Endometrial microvascular endothelial cells (primary cell): ENCODE results near the gene SNED1. TPM values are rescaled to one million over a fixed set of nuclear protein-coding genes. Genes with fewer than 3 reads are reported as not detected.

Experiments used
- in situ Hi-C: cut with HindIII; loops from 2 replicates; pipeline ENCODE4 v1.10.0; 2017; ENCODE audit warnings: low sequenced_read_pairs, low pct_unique_long_range_greater_than_20kb; ENCODE audit errors: inconsistent ontology term
- total RNA-seq: library from RNA; depleted of rRNA; stranded (reverse); fragments of >200 nt; gene quantifications from one replicate; pipeline ENCODE4 v1.2.3, GENCODE V29; 2015; ENCODE audit errors: inconsistent ontology term

The SNED1 gene
- 15.0 TPM for total RNA-seq

GRCh38 chr2:240997856-240998705 is at the start of gene SNED1:
Gene SNED1 (plus strand): TSS chr2:240998618. CDS start chr2:240998838, 220 bp downstream.
- in situ Hi-C loops, result no loop called here

GRCh38 chr2:240948905-240949790 is 49.3 kb upstream of the SNED1 start:
- in situ Hi-C loops, result no loop called here

GRCh38 chr2:240949791-240950705 is 48.4 kb upstream of the SNED1 start:
- in situ Hi-C loops, result no loop called here

- in situ Hi-C loops, result no loop called here
Measured at GRCh38 chr2:240951045-240951594, 47.3 kb upstream of the SNED1 start.

- in situ Hi-C loops, result no loop called here
Measured at GRCh38 chr2:240952496-240953246, 45.7 kb upstream of the SNED1 start.

GRCh38 chr2:240953426-240954410 is 44.7 kb upstream of the SNED1 start:
- in situ Hi-C loops, result no loop called here

GRCh38 chr2:240954436-240955305 is 43.7 kb upstream of the SNED1 start:
- in situ Hi-C loops, result no loop called here

GRCh38 chr2:240955306-240956170 is 42.9 kb upstream of the SNED1 start:
- in situ Hi-C loops, result no loop called here

- in situ Hi-C loops, result no loop called here
Measured at GRCh38 chr2:240956171-240956934, 42.1 kb upstream of the SNED1 start.

- in situ Hi-C loops, result no loop called here
Measured at GRCh38 chr2:240956935-240957655, 41.3 kb upstream of the SNED1 start.

- in situ Hi-C loops, result no loop called here
Measured at GRCh38 chr2:240957656-240958365, 40.6 kb upstream of the SNED1 start.

GRCh38 chr2:240958366-240959213 is 39.8 kb upstream of the SNED1 start:
- in situ Hi-C loops, result no loop called here
